ENCODE results near the gene OR1F1. TPM values are rescaled to one million over a fixed set of nuclear protein-coding genes. Genes with fewer than 3 reads are reported as not detected.
"Not testable (repeated sequence)": the region's sequence is repeated elsewhere in the genome, so short reads cannot be mapped to it uniquely, and the experiment has no call there.

The OR1F1 gene
- polyA plus RNA-seq, 1 of the 3 experiments (the other 2 are of a cell fraction) = 0.71 TPM

GRCh38 chr16:3182293-3182607, 5.8 kb upstream of the OR1F1 start:
- peaks cover 18% of the 10 kb centered on the region for H3F3A ChIP-seq (replicated peaks; ENCODE audit: insufficient read depth)
- CTCF ChIA-PET = interaction anchor here (0.9 to 2.9 kb wide), 7 partner anchors 8 to 53 kb away, joined by 3 to 12 read pairs (median 6); no protein-coding TSS in a partner anchor
- H3K9ac ChIP-seq; H3K36me3 ChIP-seq (replicated peaks in 1 of 2; ENCODE audit: control insufficient read depth in 1 of 2, insufficient read depth in 2 of 2, low read length in 1 of 2); H4K20me1 ChIP-seq (ENCODE audit: insufficient read depth); H3K9me2 ChIP-seq; H3K27ac ChIP-seq (ENCODE audit: low read depth in 2 of 2, low read length in 1 of 2); POLR2A ChIA-PET; H2AFZ ChIP-seq (ENCODE audit: low read depth); H3K79me2 ChIP-seq (ENCODE audit: insufficient read depth); H3K9me3 ChIP-seq; DNase-seq: not testable (repeated sequence)
- 15% methylated on average over 8 of the region's 8 CpGs for whole genome bisulfite sequencing (ENCODE audit: low lambda C conversion rate)
- peaks cover 64% of the 10 kb centered on the region for H3K27me3 ChIP-seq (ENCODE audit: insufficient read depth)
- peak overlapping the region; percentile 93; the same call in 1 of the 2 replicates for H3K4me2 ChIP-seq
- H3K4me3 ChIP-seq (ENCODE audit: low read depth in 2 of 2, low read length in 1 of 2) = peak overlapping the region in 1 of 2 experiments; percentile 66; a peak in 1 of 4 replicates
- TF ChIP-seq USF1 (IDR thresholded peaks at IDR 0.05; ENCODE audit: borderline replicate concordance, low read depth) = 0 out of 2 replicates have a peak, but pooled peaks have one; percentile 5
- TF ChIP-seq ZBTB33 (IDR thresholded peaks at IDR 0.05; ENCODE audit: borderline replicate concordance, low read depth) = 0 out of 2 replicates have a peak, but pooled peaks have one; percentile 6
- peaks cover 0 to 11% of the 10 kb centered on the region in 2 experiments; a peak in 2 of 4 replicates for H3K4me1 ChIP-seq (ENCODE audit: control insufficient read depth in 1 of 2, insufficient read depth in 2 of 2, low read depth in 1 of 2, low read length in 1 of 2)

GRCh38 chr16:3182608-3183444, 5.2 kb upstream of the OR1F1 start:
- peak overlapping the region; percentile 74; the same call in 1 of the 2 replicates for H2AFZ ChIP-seq (ENCODE audit: low read depth)
- POLR2A ChIA-PET = interaction anchor here (0.6 to 0.7 kb wide), 2 partner anchors 26 to 36 kb away, joined by 3 read pairs; no protein-coding TSS in a partner anchor
- H3K9me3 ChIP-seq = no peaks in the 10 kb centered on the region
- H3K27me3 ChIP-seq (ENCODE audit: insufficient read depth) = peaks cover 58% of the 10 kb centered on the region
- H3K79me2 ChIP-seq (ENCODE audit: insufficient read depth) = no peaks in the 10 kb centered on the region
- CTCF ChIA-PET = interaction anchor here (0.6 to 2.9 kb wide), 13 partner anchors 9 to 317 kb away, joined by 3 to 12 read pairs (median 4); no protein-coding TSS in a partner anchor
- no peaks in the 10 kb centered on the region for H3K9me2 ChIP-seq
- H3K4me1 ChIP-seq (ENCODE audit: control insufficient read depth in 1 of 2, insufficient read depth in 2 of 2, low read depth in 1 of 2, low read length in 1 of 2) = peaks cover 0 to 11% of the 10 kb centered on the region in 2 experiments; a peak in 2 of 4 replicates
- 3% methylated on average over 22 of the region's 72 CpGs for WGBS (ENCODE audit: low lambda C conversion rate)
- DNase-seq = peak; percentile 74
- H3K27ac ChIP-seq (ENCODE audit: low read depth in 2 of 2, low read length in 1 of 2) = no peak overlapping the region
- no peak overlapping the region; the same call in 1 of the 2 replicates for H3K9ac ChIP-seq
- H3K4me2 ChIP-seq = peak overlapping the region; percentile 93
- H3K36me3 ChIP-seq (replicated peaks in 1 of 2; ENCODE audit: control insufficient read depth in 1 of 2, insufficient read depth in 2 of 2, low read length in 1 of 2) = no peaks in the 10 kb centered on the region
- no peaks in the 10 kb centered on the region for H4K20me1 ChIP-seq (ENCODE audit: insufficient read depth)
- H3F3A ChIP-seq (replicated peaks; ENCODE audit: insufficient read depth) = peaks cover 23% of the 10 kb centered on the region
- H3K4me3 ChIP-seq (ENCODE audit: low read depth in 2 of 2, low read length in 1 of 2) = peak overlapping the region; percentile 52 to 66
- no peak for TF ChIP-seq EP300 (IDR thresholded peaks at IDR 0.05; ENCODE audit: borderline replicate concordance in 1 of 2, low read depth in 1 of 2, low read length in 1 of 2)
- no peak for TF ChIP-seq IRF3 (IDR thresholded peaks at IDR 0.05; ENCODE audit: low read depth, low read length)
- no peak for TF ChIP-seq NRF1 (IDR thresholded peaks at IDR 0.05; ENCODE audit: low read depth, low read length)
- TF ChIP-seq CHD2 (IDR thresholded peaks at IDR 0.05; ENCODE audit: low read length, partially characterized antibody) = no peak
- TF ChIP-seq RXRA (IDR thresholded peaks at IDR 0.05; ENCODE audit: borderline replicate concordance, low read depth) = peak; percentile 53; the same call in 1 of the 2 replicates
- peak; percentile 31; the same call in 1 of the 2 replicates for TF ChIP-seq PBX3 (IDR thresholded peaks at IDR 0.05)
- peak; percentile 66; the same call in 1 of the 2 replicates for TF ChIP-seq FOSL2 (IDR thresholded peaks at IDR 0.05; ENCODE audit: borderline replicate concordance, low read depth)
- 0 out of 2 replicates have a peak, but pooled peaks have one; percentile 14 for TF ChIP-seq MXI1 (IDR thresholded peaks at IDR 0.05; ENCODE audit: low read depth, low read length)
- TF ChIP-seq NFIC (IDR thresholded peaks at IDR 0.05; ENCODE audit: borderline replicate concordance) = no peak
- TF ChIP-seq TEAD4 (IDR thresholded peaks at IDR 0.05; ENCODE audit: borderline replicate concordance, insufficient read depth) = peak; percentile 81
- no peak for TF ChIP-seq POLR2AphosphoS5 (IDR thresholded peaks at IDR 0.05; ENCODE audit: low read depth, low read length)
- no peak for TF ChIP-seq ZBTB33 (IDR thresholded peaks at IDR 0.05; ENCODE audit: borderline replicate concordance, low read depth)
- no peak for TF ChIP-seq SMC3 (IDR thresholded peaks at IDR 0.05; ENCODE audit: low read depth, low read length)
- 0 out of 2 replicates have a peak, but pooled peaks have one; percentile 16 for TF ChIP-seq GABPA (IDR thresholded peaks at IDR 0.05; ENCODE audit: low read depth)
